ENCODE data around the gene KAT7.
A peak's percentile ranks its signal among the peaks of the same experiment; 100 is the strongest.

KAT7 gene

DNA sequence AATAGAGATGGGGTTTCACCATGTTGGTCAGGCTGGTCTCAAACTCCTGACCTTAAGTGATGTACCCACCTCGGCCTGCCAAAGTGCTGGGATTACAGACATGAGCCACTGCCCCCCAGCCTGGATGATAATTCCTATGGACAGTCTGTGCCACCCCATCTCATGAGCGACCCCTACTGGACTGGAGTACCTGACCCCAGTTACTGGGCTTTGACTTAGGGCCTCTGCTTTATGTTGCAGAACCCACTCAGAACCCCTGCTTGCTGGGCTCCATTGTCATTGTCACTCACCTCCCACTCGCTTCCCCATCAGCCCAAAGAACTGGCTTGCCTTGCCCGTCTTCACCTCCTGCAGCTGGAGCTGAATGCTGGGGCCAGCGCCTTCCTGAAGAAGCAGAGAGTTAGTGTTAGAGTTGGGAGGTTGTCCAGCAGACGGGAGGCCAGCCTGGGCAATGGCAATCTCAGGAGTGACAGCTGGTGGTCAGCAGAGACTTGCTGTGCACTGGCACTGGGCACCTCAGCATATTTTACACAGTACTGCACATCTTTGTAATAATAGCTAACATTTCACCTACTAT is 55.4 kb downstream of the KAT7 start:
- DNase-seq = no peak

DNA sequence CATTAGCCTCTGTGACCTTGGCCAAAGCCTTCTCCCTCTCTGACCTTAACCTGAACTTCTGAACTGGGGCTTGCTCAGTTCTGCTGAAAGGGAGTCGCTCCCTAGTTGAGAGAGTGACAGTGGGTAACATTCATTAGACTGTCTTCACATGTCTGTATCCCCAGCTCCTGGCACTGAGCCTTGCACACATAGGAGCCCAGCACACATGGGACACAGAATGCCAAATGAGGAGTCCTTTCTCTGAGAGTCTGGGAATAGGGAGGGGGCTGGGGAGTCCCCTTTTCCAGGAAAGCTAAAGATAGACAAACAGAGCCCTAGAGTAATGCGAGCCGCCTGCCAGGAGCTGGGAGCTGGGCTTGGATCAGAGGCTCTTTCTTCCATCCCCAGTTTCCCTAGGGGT is 56.8 kb downstream of the KAT7 start:
- peak; percentile 71 for DNase-seq

DNA sequence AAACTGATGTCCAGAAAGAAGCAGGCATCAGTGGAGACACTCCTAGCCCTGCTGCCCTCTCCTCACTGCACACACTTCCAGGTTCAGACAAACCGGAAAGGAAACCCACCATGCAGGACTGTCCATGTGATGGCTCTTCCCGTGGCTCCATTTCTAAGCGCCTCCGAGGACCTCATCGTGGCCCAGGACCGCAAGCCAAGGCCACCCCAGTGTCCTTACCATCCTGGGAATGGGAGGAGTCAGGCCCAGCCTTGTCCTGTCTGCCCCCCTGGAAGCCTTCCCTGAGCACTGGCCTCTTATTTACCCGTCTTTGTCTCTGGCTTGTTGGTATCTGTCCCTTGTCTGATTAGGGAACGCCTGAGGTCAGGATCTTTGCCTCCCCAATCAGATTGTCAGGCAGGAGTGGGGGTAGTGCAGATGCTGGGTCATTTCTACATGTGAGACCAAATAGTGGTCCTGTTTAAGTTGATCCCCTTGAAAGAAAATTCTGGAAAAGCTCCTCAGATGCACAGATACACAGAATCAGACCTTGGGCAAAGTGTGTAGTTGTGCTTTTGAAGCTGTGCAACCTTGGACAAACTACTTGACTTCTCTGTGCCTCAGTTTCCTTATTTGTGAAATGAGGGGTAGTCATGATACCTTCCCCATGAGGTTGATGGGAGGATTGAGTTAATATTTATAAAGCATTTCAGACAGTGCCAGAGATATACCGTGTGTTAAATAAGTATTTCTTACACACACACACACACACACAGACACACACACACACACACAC is 58.6 kb downstream of the KAT7 start:
- no peak for DNase-seq

DNA sequence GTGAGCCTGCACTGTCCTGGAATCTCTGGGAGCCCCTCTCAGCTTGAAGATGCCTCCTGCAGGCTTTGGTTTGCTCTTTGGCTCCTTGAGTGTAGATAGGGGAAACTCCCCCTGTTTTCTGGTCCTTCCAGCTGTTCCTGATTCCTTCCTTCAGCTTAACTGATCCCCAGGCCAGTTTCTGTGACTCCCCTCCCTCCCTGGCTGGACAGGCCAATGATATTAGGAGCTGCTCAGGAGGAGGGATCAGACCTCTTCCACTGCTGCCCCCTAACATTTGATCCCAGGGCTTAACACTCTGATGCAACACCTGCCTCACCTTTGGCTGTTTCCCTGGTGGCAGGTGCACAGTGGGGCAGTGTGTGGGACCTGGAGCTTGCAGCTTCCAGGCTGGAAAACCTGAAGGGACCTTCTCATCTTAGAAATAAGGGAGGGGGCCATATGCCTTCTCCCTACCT is 59.6 kb downstream of the KAT7 start, which contains the start of gene TAC4:
Gene TAC4, minus strand, starts transcription at position 51 of the 455 bp plus-strand sequence. CDS start 52 bp downstream, outside the sequence.
- no peak for DNase-seq

DNA sequence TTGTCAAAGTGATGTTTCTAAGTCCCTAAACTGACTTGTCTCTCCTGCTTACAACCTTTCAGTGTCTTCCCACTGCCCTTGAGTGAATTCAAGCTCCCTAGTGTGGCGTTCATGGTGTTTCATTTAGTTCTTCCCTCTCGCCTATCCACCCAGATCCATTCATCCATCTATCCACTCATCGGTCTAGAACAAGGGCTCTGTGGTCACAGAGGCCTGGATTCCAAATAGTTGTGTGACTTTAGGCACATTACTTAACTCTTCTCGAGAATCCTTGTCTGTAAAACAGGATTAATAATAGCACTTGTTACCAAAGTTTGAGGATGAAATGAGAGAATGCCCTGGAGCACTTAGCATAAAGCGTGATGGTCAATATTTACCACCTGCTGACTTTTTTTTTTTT is 60.3 kb downstream of the KAT7 start:
- DNase-seq = no peak

DNA sequence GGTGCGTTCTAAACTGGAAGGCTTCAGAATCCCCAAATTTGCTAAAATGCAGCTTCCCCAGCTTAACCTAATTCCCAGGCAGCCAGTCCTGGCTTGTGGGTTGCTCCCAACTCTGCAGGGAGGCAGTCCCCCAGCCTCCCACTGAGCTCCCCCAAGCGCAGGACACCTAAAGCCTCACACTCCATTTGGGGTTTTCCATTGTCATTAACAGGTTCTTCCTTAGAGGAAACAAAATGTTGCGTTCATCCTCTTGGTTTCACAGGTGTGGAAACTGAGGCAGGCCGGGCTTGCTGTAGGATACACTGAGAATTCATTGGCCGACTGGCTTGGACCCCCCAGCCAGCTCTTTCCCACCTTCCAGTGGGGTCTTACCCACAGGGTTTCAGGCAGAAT is 61.7 kb downstream of the KAT7 start:
- no peak for DNase-seq

DNA sequence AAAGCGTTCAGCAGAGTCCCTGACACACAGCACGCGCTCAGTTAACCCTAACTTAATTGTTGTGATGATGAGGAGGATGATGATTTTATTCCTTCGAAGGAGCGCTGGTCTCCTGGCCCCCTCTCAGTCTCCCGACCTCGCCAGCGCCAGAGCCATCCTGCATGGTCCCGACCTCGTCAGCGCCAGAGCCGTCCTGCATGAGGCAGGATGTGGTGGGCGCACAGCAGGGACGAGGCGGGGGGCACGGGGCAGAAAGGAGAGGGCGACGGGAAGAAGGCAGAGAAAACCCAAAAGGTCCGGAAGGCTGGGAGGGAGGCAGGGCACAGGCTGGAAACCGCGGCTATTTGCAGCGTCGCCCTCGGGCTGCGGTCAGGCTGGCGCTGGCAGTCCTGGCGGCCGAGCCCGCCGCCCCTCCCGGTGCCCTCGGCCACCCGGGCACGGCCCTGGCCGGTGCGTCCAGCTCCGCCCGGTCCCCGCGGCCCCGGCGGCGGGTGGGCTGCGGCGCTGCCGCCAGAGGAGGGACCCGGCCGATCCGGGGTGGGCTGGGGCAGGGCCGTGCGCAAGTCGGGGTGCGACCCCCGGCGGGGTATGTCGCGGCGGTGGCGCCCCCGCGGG is 62.4 kb downstream of the KAT7 start:
- peak; percentile 73 for DNase-seq

DNA sequence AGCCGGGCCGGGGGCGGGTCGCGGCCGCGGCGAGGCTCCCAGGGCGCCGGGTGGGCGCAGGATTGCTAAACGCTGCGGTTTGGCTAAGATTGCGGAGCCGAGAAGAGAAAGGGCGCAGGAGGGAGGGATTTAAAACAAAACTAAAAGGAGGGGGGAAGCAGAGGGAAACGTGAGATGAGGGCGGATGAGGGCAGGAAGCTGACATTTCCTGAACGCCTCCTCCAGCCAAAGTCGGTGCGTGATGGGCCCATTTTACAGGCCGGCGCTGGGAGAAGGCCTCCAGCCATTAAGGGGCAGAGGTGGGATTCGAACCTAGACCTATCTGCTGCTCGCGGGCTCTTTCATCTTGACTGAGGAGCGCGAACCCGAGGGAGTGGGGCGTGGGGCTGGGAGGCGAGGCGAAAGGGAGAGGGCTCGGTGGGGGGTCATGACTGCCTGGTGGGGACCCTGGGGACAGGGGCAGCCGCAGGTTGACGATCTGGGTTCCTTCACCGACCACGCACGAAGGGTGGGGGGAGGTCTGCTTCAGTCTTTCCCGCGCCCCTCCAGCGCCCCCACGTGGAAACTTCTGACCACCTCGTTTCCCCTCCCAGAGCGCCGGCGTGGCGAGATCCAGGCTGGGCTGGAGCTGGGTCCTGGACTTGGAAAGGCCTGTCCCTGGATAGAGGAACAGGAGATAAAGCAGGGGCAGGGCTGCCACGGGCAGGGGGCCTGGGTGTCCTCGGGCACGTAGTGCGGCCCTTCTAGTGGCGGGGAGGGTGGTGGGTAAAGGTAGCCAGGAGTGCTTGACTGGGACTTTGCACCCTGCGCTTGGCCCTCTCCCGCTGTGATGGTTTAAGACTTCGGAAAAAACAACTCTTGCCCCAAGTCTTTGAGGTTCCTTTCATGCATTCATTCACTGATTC is 63.2 kb downstream of the KAT7 start:
- peak; percentile 83 for DNase-seq

DNA sequence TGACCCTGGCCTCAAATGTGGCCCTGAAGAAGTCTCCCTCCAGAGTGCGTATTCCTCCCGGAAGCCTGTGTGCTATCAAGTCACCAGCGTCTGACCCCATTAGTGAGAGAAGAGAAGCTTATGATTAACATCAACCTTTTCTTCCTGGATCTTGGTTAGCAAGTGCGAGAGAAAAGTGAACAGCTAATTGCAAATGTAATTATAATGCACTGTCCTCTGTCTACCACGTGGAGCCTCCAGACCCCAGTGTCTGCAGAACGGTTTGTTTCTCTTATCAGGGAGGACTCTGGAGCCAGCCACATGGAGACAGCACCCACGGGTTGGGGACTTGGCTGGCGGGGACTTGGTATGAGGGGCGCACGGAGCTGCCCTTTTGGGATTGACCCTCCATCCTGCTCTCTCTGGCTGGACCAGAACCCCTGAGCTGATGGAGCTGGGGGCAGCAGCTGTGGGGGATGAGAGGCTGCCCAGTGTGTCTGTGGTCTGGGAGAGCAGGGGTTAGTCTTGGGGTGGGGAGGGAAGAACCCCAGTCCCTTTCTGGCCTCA is 65.1 kb downstream of the KAT7 start:
- DNase-seq = no peak

DNA sequence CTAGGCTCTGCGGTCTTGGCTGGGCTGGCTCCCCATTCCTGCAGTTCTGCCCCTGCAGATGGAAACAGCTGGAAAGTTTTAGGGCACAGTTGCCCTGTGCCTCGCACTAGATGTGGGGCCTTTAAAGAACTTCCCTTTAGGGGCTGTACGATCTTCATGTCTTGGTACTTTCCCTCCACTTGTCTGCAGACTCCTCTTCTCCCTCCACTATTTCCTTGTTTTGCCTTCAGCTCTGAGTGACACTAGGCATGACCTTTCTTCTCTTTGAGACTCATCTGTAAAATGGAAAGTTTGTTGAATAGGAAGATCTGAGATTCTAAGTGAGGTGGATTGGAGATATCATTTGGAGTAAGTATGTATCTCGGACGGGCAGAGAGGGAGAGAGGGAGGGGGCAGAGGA is 65.6 kb downstream of the KAT7 start:
- DNase-seq = no peak

DNA sequence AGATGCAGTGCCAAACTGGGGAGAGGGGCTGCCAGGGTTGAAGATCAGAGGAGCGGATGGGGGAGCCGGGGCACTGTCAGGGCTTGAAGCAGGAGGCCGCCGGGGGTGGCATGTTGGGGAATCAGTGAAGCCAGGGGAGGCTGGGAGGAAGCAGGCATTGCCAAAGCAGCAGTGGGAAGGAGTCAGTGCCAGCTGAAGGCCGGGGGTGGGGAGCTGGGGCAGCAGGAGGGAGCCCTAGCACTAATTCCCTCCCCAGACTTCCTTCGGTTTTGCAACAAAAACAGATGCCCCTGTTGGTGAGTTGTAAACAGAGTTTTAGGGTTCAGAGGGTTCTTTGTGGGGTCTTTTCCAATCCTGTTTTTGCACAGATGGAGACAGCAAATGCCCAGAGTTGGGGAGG is 70.3 kb downstream of the KAT7 start:
- DNase-seq = no peak

DNA sequence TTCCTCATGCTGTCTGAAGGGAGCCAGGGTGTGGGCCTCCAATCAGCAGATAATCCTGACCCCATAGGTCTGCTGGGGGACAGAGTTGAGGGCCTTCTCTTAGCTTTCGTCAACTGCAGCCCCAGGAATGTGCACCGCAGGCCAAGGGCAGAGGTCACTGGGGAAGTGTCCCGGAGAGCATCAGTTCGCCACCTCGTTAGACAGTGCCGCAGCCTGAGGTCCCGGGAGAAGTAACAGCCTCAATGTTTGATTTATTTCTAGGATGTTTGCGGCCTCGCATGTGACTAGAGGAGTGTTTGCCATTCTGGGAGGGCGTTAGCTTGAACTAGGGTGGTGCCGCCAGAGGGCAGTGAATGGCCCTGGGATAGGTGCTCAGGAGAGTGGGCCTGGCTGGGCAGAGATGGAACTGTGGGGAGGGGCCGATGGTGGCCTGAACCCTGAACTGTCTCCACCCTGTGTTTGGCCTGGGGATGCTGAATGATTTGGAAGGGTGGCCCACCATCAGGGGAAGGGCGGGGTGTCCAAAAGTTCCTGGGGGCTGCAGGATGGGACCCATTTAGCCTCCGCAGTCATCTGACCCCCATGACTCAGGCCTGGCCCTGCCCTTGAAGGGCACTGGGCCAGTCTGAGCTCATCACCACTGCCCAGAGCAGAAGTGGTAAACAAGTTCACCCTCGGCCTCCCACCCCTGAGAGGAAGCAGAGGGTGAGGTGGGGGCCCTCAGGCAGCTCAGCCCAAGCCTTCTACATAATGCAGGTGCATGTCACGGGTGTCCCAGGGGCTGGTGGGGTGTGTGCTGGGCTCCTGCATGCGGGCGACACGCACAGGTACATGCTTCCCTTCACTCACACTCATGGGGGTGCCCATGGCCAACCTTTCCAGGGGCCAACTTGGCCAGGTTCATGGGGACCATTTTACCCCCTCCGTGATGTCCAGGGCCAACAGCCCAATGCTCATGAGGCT is 71.8 kb downstream of the KAT7 start:
- DNase-seq = no peak

DNA sequence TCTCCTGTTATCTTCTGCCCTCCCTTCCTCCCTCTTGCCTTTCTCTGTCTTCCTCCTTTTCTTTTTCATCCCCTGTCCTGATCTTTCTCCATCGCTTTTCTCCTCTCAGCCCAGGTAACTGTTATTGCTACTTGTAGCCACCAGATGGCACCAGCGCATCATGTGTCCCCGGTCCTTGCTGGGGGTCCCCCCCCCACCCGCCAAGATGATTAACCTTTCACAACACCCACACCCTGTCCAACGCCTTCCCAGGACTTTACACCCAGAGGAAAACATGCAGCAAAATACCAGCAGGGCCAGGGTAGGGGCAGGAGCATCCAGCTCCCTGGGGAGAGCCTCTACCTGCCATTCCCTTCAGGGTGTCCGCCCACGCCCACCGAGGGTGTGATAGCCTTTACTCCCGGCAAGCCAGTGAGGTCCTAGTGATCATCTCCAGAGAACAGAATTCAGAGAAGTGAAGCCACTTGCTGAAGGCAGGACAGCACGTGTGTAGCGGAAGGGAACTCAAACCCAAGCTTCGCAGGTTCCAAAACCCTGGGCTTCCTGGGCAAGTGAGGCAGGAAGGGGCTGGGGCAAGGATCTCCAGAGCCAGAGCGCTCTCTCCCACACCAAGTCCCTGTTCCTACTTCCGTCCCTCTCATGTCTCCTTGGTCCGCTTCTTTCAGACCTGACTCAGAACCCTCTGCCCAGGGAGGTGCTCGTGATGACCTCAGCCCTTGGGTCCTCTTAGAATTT is 72.8 kb downstream of the KAT7 start:
- peak; percentile 65 for DNase-seq

DNA sequence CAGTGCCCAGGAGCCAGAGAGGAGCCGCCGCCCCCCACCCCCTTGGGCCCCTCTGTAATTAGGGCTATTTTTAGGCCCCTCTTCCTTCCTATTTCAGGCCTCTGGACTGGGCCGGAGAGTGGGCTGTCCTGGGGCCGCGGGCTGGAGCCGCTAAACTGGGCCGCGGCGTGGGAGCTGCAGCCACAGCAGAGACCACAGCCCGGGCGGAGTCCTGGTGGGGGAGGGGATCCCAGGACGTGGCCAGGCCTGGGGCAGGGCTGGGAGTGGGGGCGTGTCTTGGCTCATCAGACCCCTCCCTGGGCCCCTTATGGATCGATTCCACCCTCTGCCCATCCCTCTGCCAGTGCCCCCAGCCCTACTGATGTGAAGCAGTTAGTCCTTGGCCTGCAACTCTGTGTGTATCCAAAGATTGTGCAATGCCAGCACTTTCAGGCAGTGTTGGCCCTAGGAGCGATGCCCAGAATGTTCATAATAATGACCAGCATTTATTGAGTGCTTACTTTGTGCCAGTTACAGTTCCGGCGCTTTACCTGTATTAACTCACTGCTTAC is 74.4 kb downstream of the KAT7 start:
- DNase-seq = peak; percentile 74

DNA sequence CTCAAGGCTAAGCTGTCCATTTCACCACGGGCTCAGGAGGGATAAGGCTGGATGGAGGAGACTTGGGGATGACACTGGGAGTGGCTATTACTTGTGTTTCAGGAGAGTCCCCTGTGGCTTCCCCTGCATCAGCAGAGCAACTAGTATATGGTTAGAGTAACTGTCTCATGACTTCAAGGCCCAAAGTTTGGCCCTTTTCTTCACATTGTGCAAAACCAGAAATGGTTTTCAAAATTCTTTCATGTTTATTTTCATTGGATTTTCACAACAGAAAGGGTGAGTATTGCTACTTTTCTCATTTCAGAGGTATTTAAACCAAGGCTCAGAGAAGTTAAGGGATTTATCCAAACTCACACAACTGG is 77.5 kb downstream of the KAT7 start:
- no peak for DNase-seq

DNA sequence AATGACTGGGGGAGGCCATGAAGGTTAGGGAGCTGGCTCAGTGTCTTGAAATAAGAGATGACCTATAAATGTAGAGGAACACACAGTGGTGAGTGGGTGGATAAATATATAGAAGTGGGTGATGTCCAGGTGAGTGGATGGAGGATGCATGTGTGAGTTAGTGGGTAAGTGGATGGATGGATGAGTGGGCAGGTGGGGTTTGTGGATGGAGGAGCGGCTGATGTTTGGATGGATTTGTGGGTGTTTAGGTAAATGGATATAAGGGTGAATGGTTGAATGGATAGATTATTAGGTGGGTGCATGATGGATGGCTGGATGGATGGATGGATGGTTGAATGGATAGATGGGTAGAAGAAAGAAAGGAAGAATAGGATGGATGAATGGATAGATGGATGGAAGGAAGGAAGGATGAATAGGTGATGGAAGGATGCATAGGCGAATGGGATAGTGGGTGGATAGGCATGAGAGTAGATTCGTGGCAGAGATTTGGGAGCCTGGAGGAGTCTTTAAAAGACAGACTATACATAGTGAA is 78.5 kb downstream of the KAT7 start:
- no peak for DNase-seq

DNA sequence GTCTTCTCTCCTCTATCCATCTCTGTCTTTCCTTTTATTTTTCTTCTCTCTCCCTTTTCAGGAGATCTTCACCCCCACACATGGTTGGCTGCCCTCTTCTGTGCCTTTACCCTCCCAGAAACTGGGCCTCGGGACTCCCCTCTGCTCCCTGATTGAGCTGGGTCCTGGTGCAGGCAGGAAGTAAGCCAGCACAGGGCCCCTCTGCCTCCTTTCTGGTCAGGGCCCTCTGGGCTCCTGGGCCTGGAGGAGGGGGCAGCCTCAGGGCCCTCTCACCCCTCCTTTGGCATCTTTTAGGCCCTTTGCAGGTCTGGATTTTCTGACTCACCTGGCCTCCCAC is 80.5 kb downstream of the KAT7 start:
- DNase-seq = no peak

DNA sequence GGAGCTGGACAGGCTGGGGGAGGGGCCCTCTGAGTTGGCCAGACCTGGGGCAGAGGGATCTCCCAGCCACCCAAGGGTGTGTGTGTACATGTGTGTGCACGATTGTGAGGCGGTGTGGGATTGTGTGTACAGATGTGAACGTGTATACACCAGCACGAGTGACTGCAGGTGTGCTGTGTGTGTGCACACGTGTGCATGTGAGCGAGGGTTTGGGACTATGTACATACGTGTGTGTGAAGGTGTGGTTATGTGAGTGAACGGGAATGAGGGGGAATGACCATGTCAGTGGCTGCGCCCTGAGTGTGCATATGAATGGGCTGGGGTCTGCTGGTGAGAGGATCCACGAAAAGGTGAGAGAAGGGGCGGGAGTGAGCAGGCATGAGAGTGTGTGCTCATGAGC is 81.8 kb downstream of the KAT7 start:
- DNase-seq = no peak

DNA sequence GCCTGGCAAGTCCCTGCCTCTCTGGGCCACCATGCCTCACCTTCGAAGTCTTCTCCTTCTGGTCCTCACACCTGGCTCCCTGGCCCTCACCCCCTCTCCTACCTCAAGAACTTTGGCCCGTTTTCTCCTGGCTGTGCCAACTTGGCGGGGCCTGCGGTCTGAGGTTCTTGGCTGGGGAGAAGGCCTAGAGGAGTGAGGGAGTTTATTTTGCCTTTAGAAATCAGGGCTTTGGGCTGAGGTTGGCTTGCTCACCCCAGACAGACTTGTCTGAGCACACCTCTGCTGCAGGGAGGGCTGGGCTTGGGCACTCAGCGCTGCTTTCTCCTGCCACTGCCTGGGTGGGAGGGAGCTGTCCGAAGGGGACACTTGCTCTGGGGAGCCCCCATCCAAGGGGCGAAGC is 82.7 kb downstream of the KAT7 start:
- DNase-seq = no peak

DNA sequence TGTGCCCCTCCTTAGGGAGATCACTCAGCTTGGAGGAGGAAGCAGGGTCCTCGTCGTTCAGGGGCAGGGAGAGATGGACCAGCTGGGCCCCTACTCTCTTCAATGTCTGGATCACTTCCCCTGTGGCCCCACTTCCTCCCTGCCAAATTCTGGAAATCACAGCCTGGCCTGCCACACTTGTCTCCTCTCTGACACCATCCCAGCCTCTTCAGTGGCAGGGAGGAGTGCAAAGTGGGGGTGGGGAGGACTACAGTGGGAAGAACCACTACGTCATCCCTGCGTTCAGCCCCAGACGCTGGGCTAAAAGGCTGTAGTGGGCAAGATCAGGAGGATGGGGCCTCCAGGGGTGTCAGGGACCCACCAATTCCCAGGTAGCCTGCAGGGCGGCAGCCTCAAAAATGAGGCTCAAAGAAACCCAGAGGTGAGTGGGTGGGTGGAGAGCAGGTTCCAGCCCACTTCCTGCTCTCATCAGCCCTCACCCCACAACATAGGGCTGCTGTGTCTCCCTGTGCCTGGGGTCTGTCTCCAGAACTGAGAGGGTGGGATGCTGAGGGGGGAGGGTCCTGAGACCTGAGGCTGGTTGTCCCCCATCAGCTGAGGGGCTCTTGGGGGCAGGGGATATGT is 84.4 kb downstream of the KAT7 start:
- DNase-seq = no peak

All from femur (tissue), 1 donor.